Neural cell (in vitro differentiated cells): ENCODE data around the gene VWA8.

Source experiments
- CTCF ChIP-seq: fragments of 450-650 bp; IDR thresholded peaks from 2 replicates; pipeline ENCODE4 v1.5.1; 2014; ENCODE audit warnings: antibody characterized with exemption, mild to moderate bottlenecking, moderate library complexity; ENCODE audit not compliant: poor library complexity, severe bottlenecking
- EP300 ChIP-seq: fragments of 450-650 bp; conservative IDR thresholded peaks from 2 replicates; pipeline ENCODE4 v1.6.1; 2014; ENCODE audit warnings: antibody characterized with exemption, mild to moderate bottlenecking, moderate library complexity; ENCODE audit not compliant: poor library complexity, severe bottlenecking
- REST ChIP-seq: IDR thresholded peaks from 2 replicates; pipeline ENCODE4 v1.6.1; 2012; ENCODE audit warnings: borderline replicate concordance
- TAF1 ChIP-seq: IDR thresholded peaks from 2 replicates; pipeline ENCODE4 v1.6.1; 2012; ENCODE audit warnings: low read depth

- no peak for TF ChIP-seq TAF1
- no peak for TF ChIP-seq REST
- no peak for TF ChIP-seq CTCF
- TF ChIP-seq EP300 = no peak
These were observed 401.9 kb downstream of the VWA8 start for GRCh38 chr13:41558781-41559560.
